DND-41 (cell line): ENCODE data around the gene PCDHB14.

Source experiments
- CTCF ChIP-seq: IDR thresholded peaks from 2 replicates; pipeline ENCODE4 v1.5.1; 2012; ENCODE audit warnings: borderline replicate concordance, low read length, moderate library complexity, mild to moderate bottlenecking; ENCODE audit not compliant: poor library complexity, severe bottlenecking; ENCODE audit errors: extremely low read depth
- EZH2 ChIP-seq: IDR thresholded peaks from 3 replicates; pipeline ENCODE4 v1.6.1; 2012; ENCODE audit warnings: borderline replicate concordance, low read depth, mild to moderate bottlenecking, moderate library complexity, low read length, inconsistent platforms; ENCODE audit not compliant: severe bottlenecking

GRCh38 chr5:141241496-141241895 is 18.4 kb downstream of the PCDHB14 start:
- TF ChIP-seq CTCF (no peak), EZH2 (no peak)
